ACC112 (cell line): Measurements from ENCODE around the gene TTC7B.

Source experiments
- H2AFZ ChIP-seq: fragments of 200-600 bp; sonication (generic); one replicate; pipeline ENCODE4 v1.6.0; 2017; ENCODE audit warnings: antibody characterized with exemption, low read length; ENCODE audit not compliant: unreplicated experiment
- H3K27ac ChIP-seq: fragments of 200-600 bp; sonication (generic); 2 replicates; pipeline ENCODE4 v1.5.1; 2014; ENCODE audit warnings: low read depth, mild to moderate bottlenecking, antibody characterized with exemption, low read length, moderate library complexity
- H3K27me3 ChIP-seq: fragments of 200-600 bp; sonication (generic); 2 replicates; pipeline ENCODE4 v1.6.1; 2014; ENCODE audit warnings: mild to moderate bottlenecking, antibody characterized with exemption, low read length, moderate library complexity, mixed read lengths; ENCODE audit not compliant: insufficient read depth
- H3K36me3 ChIP-seq: fragments of 200-600 bp; sonication (generic); 2 replicates; pipeline ENCODE4 v1.6.1; 2016; ENCODE audit warnings: mild to moderate bottlenecking, antibody characterized with exemption, low read length, moderate library complexity, mixed read lengths; ENCODE audit not compliant: insufficient read depth
- H3K4me1 ChIP-seq: fragments of 200-600 bp; sonication (generic); one replicate; pipeline ENCODE4 v1.6.1; 2016; ENCODE audit warnings: low read length, mixed read lengths; ENCODE audit not compliant: insufficient read depth, unreplicated experiment, control insufficient read depth
- H3K4me3 ChIP-seq: fragments of 200-600 bp; sonication (generic); 2 replicates; pipeline ENCODE4 v1.5.1; 2014; ENCODE audit warnings: mild to moderate bottlenecking, low read depth, low read length
- H3K79me2 ChIP-seq: fragments of 200-600 bp; sonication (generic); one replicate; pipeline ENCODE4 v1.6.0; 2016; ENCODE audit warnings: low read length; ENCODE audit not compliant: control insufficient read depth, unreplicated experiment, insufficient read depth

The TTC7B gene

DNA sequence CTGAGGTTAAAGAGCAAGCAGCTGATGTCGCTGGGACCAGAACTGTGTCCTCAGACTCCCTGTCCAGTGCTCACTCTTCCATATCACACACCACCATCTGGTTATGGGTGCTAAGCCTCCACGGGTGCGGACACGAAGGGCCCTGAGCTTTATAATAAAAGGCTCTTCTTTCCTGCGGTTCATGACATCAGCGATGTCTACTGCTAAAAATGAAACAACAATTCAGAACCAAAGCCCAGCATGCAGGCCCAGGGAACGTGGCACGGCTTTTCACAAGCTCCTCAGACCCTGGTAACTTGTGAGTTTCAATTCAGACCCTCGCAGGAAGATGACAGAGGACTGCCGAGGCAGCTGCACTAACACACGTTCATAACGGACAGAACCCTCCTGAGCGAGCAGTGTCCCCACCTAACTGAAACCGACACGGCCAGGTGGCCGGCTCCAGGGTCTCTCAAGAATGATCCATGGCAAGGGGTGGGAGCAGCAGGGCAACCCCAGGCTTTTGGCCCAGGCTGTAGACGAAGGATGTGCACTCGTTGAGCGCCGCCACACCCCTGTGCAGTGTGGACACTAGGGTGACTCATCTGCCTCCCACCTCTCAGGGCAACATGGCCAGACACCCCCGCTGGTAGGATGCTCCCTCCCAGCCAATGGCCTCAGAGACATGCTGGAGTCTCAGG is 239.1 kb downstream of the TTC7B start:
- Histone ChIP-seq H3K36me3 (no peaks in the 10 kb centered on the region), H3K27ac (no peak overlapping the region), H3K27me3 (no peaks in the 10 kb centered on the region), H3K79me2 (no peaks in the 10 kb centered on the region), H2AFZ (no peak overlapping the region), H3K4me1 (no peaks in the 10 kb centered on the region), H3K4me3 (no peak overlapping the region)

DNA sequence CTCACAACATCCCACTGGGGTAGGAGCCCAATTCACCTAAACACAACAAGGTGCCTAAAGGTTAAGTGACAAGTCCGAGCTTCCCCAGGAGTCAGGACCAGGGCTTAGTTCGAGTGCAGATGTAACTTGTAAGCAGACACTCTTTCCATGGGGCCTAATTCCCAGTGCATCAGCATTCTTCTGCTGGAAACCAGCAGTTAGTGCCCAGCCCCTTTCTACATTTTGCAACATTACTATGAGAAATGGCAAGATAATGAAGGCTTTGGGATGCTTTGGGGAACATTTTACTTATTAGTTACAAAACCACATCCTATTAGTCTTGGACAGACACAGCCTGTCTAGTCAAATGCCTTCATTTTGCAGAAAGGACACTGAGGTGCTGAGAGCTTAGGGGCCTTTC is 239.6 kb downstream of the TTC7B start:
- H3K4me3 ChIP-seq, result no peak overlapping the region
- no peak overlapping the region for H2AFZ ChIP-seq
- no peak overlapping the region for H3K27ac ChIP-seq
- H3K27me3 ChIP-seq, result no peaks in the 10 kb centered on the region
- no peaks in the 10 kb centered on the region for H3K36me3 ChIP-seq
- no peaks in the 10 kb centered on the region for H3K79me2 ChIP-seq
- H3K4me1 ChIP-seq, result no peaks in the 10 kb centered on the region

DNA sequence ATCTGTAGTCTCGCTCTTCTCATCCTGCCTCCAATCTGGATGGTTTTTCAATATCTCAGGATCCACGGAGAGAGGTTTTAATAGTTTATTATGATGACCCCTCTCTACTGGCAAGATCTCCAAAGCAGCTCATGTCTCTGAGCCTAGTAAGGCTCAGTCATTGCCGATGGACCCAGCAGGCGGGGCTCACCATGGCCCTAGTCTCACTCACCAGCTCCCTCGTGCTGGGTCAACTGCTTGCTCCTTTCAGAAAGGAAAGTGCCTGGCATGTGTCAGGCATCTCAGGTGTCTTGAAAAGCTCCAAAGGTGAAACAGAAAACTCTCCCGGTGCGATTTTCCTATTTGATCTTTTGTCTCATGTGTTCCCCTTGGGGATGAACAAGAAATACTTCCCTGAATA is 240.4 kb downstream of the TTC7B start:
- Histone ChIP-seq H2AFZ (no peak overlapping the region), H3K4me3 (no peak overlapping the region), H3K4me1 (no peaks in the 10 kb centered on the region), H3K36me3 (no peaks in the 10 kb centered on the region), H3K27me3 (no peaks in the 10 kb centered on the region), H3K79me2 (no peaks in the 10 kb centered on the region), H3K27ac (no peak overlapping the region)

DNA sequence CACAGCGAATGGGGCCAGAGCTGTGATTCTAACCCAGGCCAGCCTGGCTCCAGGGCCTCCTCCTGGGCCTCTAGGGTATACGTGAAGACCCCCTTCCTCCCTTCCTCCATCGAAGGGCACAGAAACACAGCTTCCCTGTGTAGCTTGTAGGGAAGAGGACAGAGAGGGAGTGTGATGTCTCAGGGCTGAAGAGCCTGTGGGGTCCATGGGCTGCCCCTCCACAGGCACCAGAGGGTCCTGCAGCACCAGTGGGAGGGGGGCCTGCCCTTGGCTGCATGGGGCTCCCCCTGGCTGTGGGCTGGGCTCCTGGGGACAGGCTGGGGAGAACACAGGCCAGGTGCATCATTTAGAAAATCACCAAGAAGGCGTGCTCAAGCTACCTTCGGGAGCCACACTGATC is 240.9 kb downstream of the TTC7B start:
- Histone ChIP-seq H3K4me1 (no peaks in the 10 kb centered on the region), H3K79me2 (no peaks in the 10 kb centered on the region), H2AFZ (no peak overlapping the region), H3K27ac (no peak overlapping the region), H3K36me3 (no peaks in the 10 kb centered on the region), H3K27me3 (no peaks in the 10 kb centered on the region), H3K4me3 (no peak overlapping the region)

DNA sequence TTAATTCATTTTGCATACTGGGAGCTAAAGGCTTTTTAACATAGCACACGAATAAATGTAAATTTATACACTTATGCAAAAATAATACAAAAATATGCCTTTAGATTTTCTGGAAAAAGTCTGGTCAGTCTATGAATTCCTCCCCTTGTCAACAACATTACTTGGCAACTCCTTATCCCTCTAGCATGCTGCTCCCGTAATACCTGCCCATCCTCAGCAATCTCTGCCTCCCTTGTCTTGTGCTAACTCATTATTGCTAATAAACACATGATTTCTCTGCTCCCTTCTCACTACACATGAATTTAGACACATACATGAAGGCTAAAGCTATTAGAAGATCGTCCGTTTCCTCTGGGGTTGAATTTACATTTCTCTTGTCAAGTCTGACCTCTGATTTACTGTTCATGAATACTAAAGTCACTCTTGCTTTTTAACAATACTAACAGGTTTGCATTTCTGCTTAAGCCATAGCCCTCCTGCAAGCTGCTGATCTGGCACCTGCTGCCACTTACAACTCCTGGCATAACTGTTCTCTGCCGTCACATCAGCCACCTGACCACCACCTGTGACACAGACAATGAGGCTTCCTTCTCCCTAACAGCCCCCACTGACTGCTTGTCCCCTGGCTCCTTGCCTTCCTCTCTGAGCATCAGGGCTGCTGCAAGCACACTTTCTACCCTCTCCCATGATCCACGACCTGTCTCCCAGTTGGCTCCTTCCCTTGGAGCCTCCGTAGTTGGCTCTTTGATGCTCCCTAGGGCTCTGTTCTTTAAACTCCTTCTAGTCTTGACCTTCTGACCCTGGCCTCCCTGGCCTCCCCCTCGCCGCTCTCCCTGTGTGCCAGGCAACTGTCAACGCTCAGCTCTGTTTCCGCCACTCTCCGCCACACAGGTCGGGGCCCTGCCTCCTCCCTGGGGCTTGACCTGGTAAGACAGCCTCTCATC is 241.8 kb downstream of the TTC7B start:
- Histone ChIP-seq H2AFZ (no peak overlapping the region), H3K36me3 (no peaks in the 10 kb centered on the region), H3K79me2 (no peaks in the 10 kb centered on the region), H3K4me3 (no peak overlapping the region), H3K27ac (no peak overlapping the region), H3K27me3 (no peaks in the 10 kb centered on the region), H3K4me1 (no peaks in the 10 kb centered on the region)

DNA sequence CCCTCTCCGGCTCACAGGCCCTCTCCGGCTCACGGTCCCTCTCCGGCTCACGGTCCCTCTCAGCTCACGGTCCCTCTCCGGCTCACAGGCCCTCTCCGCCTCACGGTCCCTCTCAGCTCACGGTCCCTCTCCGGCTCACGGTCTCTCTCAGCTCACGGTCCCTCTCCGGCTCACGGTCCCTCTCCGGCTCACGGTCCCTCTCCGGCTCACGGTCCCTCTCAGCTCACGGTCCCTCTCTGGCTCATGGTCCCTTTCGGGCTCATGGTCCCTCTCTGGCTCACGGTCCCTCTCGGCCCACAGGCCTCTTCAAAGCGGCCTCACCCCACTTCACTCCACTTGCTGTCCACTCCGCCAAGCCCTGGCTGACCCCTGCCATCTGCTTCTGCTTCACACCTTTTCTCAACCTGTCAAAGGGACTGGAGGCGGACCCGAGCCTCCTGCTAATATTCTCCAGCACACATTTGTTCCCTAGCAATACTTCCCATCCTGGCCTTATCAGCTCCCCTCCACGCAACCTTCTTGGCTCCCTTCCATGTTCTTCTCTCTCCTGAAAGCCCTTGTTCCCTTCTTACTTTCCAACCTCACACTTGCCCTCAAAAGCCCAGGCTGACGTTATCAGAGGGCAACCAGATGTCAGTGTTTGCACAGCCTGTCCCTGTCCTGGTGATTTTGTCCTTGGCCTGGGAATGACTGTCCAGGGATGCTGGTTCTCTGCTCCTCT is 242.7 kb downstream of the TTC7B start:
- Histone ChIP-seq H3K4me1 (no peaks in the 10 kb centered on the region), H2AFZ (no peak overlapping the region), H3K79me2 (no peaks in the 10 kb centered on the region), H3K27me3 (no peaks in the 10 kb centered on the region), H3K4me3 (no peak overlapping the region), H3K36me3 (no peaks in the 10 kb centered on the region), H3K27ac (no peak overlapping the region)

DNA sequence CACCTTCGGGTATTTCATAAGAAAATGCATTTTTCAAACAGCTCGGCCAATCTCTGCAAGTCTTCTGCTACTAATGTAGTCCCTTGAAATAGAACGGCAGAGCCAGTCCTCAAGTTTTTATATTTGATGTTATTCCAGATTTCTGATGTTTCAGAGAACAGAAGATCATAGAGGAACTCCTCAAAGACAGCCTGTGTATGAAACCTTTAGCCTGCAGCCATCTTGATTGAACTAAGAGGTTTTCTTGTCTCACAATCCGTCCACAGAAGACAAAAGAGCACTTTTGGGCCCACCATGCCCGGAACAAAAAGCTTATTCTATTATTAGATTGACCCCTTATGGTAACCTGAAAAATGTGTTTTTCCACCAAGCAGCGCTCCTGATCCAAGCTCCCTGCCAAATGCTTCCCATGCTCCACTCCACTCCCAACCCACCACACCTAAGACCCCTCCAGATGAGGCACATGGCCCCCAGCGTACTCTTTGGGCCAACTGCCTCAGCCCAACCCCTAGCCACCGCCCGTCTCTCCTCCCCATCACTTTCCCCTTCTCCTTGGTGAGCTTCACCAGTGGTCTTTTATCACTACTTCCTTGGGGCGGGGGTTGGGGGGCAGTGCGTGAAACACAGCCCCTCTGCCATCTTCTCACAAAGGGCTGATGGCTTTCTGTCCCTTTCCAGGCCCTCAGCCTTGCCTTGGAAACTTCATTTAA is 243.6 kb downstream of the TTC7B start:
- no peaks in the 10 kb centered on the region for H3K36me3 ChIP-seq
- H3K4me1 ChIP-seq, result no peaks in the 10 kb centered on the region
- H3K4me3 ChIP-seq, result no peak overlapping the region
- no peak overlapping the region for H2AFZ ChIP-seq
- no peaks in the 10 kb centered on the region for H3K27me3 ChIP-seq
- no peak overlapping the region for H3K27ac ChIP-seq
- no peaks in the 10 kb centered on the region for H3K79me2 ChIP-seq

DNA sequence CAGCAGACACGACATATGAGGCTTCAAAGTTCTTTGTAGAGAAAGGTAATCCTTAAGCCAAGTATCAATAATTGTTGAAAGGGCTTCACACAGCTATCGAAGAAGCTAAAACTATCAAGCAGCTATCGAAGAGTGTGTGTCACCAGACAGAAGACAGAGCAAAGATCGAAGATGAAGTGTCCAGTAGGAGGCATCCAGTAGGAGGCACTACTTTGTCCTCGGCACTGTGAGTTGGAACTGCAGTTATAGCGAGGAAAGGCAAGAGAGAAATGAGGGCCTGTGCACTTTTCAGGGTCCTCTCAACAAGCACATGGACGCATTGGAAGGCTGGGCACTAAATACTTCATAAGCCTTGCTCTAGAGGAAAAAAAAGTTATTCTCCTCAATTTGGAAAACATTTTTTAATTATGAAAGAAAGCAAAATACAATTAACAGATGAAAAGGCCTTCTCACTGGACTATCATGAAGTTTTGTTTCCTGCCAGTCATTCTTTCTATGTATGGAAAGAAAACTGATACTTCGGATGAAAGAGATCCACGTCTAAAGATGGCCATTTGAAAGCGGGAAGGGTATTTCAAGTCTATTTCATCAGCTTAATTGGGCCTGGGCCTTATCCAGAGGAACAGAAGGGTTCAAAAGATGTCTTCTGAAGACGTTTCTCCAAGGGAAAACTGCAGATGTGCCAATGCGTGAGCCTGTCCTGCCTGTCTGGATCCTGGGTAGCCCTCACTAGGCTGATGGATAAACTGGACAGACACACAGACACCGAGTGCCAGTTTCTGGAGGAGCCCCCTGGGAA is 244.9 kb downstream of the TTC7B start:
- Histone ChIP-seq H3K36me3 (no peaks in the 10 kb centered on the region), H3K4me3 (no peak overlapping the region), H3K79me2 (no peaks in the 10 kb centered on the region), H3K27me3 (no peaks in the 10 kb centered on the region), H3K27ac (no peak overlapping the region), H3K4me1 (no peaks in the 10 kb centered on the region), H2AFZ (no peak overlapping the region)

DNA sequence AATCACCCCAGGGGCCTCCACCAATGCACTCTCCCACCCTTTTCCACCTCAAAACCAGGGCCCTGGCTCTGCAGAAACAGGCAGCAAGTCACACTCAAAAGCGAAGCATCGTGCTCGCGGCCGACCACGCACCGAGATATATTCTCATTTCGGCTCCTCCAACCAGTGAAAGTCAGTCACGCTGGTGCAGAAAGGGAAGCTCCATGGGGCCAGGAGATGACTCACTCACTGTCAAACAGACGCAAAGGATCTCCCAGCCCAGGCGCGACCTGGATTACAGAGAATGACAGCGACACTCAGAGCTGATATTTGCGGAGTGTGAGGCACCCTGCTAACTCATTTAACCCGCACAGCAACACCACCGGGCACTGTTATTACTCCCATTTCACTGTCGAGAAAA is 245.8 kb downstream of the TTC7B start:
- H3K36me3 ChIP-seq, result no peaks in the 10 kb centered on the region
- no peak overlapping the region for H3K4me3 ChIP-seq
- no peak overlapping the region for H2AFZ ChIP-seq
- no peaks in the 10 kb centered on the region for H3K79me2 ChIP-seq
- no peak overlapping the region for H3K27ac ChIP-seq
- no peaks in the 10 kb centered on the region for H3K27me3 ChIP-seq
- no peaks in the 10 kb centered on the region for H3K4me1 ChIP-seq
